IMR-90 (cell line): ENCODE measurements around the gene RXRG. TPM values are rescaled to one million over a fixed set of nuclear protein-coding genes. Genes with fewer than 3 reads are reported as not detected.

Experiments
- ATAC-seq: fragments of 200-7000 bp; cut with Tn5 transposase; 2 replicates; pipeline ENCODE4 v1.9.1; 2020; ENCODE audit warnings: low read depth, mild to moderate bottlenecking, moderate library complexity
- BruUV-seq: library from RNA; stranded (reverse); fragments of 400-500 nt; replicated peaks from 2 replicates; lab custom pipeline; 2021; lab: Mats Ljungman, UMichigan
- CTCF ChIA-PET: fragments of 300-600 bp; formaldehyde crosslinking; extraction: SDS; loops from one replicate; lab custom pipeline; 2021; ENCODE audit warnings: antibody characterized with exemption; lab: Yijun Ruan, JAX
- POLR2A ChIA-PET: fragments of 300-600 bp; sonication (Branson Sonifier 250); formaldehyde crosslinking; loops from one replicate; lab custom pipeline; 2022; ENCODE audit warnings: antibody characterized with exemption; ENCODE audit not compliant: unreplicated experiment; lab: Charles Lee
- DNase-seq: peaks from one replicate; pipeline ENCODE4 v3.0.0; 2013
- H2AFZ ChIP-seq: replicated peaks from 2 replicates; pipeline ENCODE3; 2013; ENCODE audit warnings: low read length, mild to moderate bottlenecking; ENCODE audit not compliant: poor library complexity
- H2AK5ac ChIP-seq: 2 replicates; pipeline ENCODE4 v1.6.1; 2013; ENCODE audit warnings: low read depth, low read length, inconsistent platforms
- H2AK9ac ChIP-seq: replicated peaks from 2 replicates; pipeline ENCODE3; 2013; ENCODE audit warnings: mild to moderate bottlenecking, low read depth, low read length, moderate library complexity; ENCODE audit not compliant: poor library complexity
- H2BK120ac ChIP-seq: 2 replicates; pipeline ENCODE4 v1.6.1; 2013; ENCODE audit warnings: low read depth, low read length, inconsistent platforms
- H2BK15ac ChIP-seq: 3 replicates; pipeline ENCODE4 v1.6.1; 2013; ENCODE audit warnings: low read depth, low read length, inconsistent platforms
- H2BK20ac ChIP-seq: 2 replicates; pipeline ENCODE4 v1.6.1; 2013; ENCODE audit warnings: low read depth, mild to moderate bottlenecking, inconsistent platforms, low read length, moderate library complexity
- H2BK5ac ChIP-seq: 2 replicates; pipeline ENCODE4 v1.6.1; 2013; ENCODE audit warnings: mild to moderate bottlenecking, low read depth, low read length, inconsistent platforms; ENCODE audit not compliant: poor library complexity, severe bottlenecking
- H3K14ac ChIP-seq: replicated peaks from 2 replicates; pipeline ENCODE4 v1.6.1; 2013; ENCODE audit warnings: low read depth, low read length, inconsistent platforms
- H3K18ac ChIP-seq: 2 replicates; pipeline ENCODE4 v1.6.1; 2013; ENCODE audit warnings: low read depth, low read length, control low read depth
- H3K23ac ChIP-seq: 2 replicates; pipeline ENCODE4 v1.6.1; 2013; ENCODE audit warnings: low read depth, low read length, inconsistent platforms
- H3K27ac ChIP-seq: 2 replicates; pipeline ENCODE4 v1.5.1; 2013; ENCODE audit warnings: mild to moderate bottlenecking, control low read depth, low read length; ENCODE audit not compliant: insufficient read depth
- H3K27me3 ChIP-seq: 2 replicates; pipeline ENCODE4 v1.6.1; 2013; ENCODE audit warnings: low read length; ENCODE audit not compliant: control insufficient read depth, insufficient read depth
- H3K36me3 ChIP-seq: 2 replicates; pipeline ENCODE4 v1.6.1; 2013; ENCODE audit warnings: low read length, mixed read lengths; ENCODE audit not compliant: control insufficient read depth, insufficient read depth
- H3K4ac ChIP-seq: 2 replicates; pipeline ENCODE4 v1.6.1; 2013; ENCODE audit warnings: low read depth, low read length, inconsistent platforms
- H3K4me1 ChIP-seq: 2 replicates; pipeline ENCODE4 v1.6.1; 2013; ENCODE audit warnings: low read length, mixed read lengths; ENCODE audit not compliant: control insufficient read depth, insufficient read depth
- H3K4me2 ChIP-seq: 2 replicates; pipeline ENCODE4 v1.6.1; 2013; ENCODE audit warnings: low read depth, mild to moderate bottlenecking, control low read depth, low read length, moderate library complexity
- H3K4me3 ChIP-seq: 2 replicates; pipeline ENCODE4 v1.5.1; 2013; ENCODE audit warnings: low read depth, mild to moderate bottlenecking, control low read depth, low read length, moderate library complexity; ENCODE audit not compliant: insufficient read depth
- H3K56ac ChIP-seq: 2 replicates; pipeline ENCODE4 v1.6.1; 2013; ENCODE audit warnings: low read length, inconsistent platforms; ENCODE audit not compliant: insufficient read depth; ENCODE audit errors: extremely low read depth
- H3K79me1 ChIP-seq, 2 experiments: 2 replicates each; pipeline ENCODE4 v1.6.1; 2013; ENCODE audit warnings: low read length in 2 of 2, inconsistent platforms in 1 of 2, low read depth in 1 of 2
- H3K9ac ChIP-seq: 2 replicates; pipeline ENCODE4 v1.6.1; 2013; ENCODE audit warnings: low read depth, low read length, control low read depth
- H3K9me1 ChIP-seq: 2 replicates; pipeline ENCODE4 v1.6.1; 2013; ENCODE audit warnings: low read length, inconsistent platforms; ENCODE audit not compliant: insufficient read depth
- H3K9me3 ChIP-seq: 2 replicates; pipeline ENCODE4 v1.6.1; 2013; ENCODE audit warnings: low read length; ENCODE audit not compliant: control insufficient read depth, insufficient read depth
- H4K20me1 ChIP-seq: 2 replicates; pipeline ENCODE4 v1.6.1; 2013; ENCODE audit warnings: low read length, inconsistent platforms; ENCODE audit not compliant: insufficient read depth
- H4K5ac ChIP-seq: 2 replicates; pipeline ENCODE4 v1.6.1; 2013; ENCODE audit warnings: mild to moderate bottlenecking, low read depth, low read length, control low read depth
- H4K8ac ChIP-seq, 2 experiments: 2 replicates each; pipeline ENCODE4 v1.6.1; 2013; ENCODE audit warnings: low read depth in 2 of 2, low read length in 2 of 2, control low read depth in 1 of 2, inconsistent platforms in 1 of 2
- H4K91ac ChIP-seq: 2 replicates; pipeline ENCODE4 v1.6.1; 2013; ENCODE audit warnings: low read depth, low read length, inconsistent platforms; ENCODE audit not compliant: insufficient read depth
- BHLHE40 ChIP-seq: fragments of 150-350 bp; IDR thresholded peaks from 2 replicates; pipeline ENCODE4 v1.6.1; 2016; ENCODE audit warnings: mild to moderate bottlenecking, low read depth, low read length
- CEBPB ChIP-seq: IDR thresholded peaks from 2 replicates; pipeline ENCODE4 v1.6.1; 2012; ENCODE audit warnings: low read depth, low read length, improper control_type of control experiment
- CHD1 ChIP-seq: IDR thresholded peaks from 2 replicates; pipeline ENCODE4 v1.6.1; 2012; ENCODE audit warnings: low read depth, low read length, improper control_type of control experiment
- ELK1 ChIP-seq: fragments of 150-350 bp; IDR thresholded peaks from 2 replicates; pipeline ENCODE4 v1.6.1; 2016; ENCODE audit warnings: low read depth, mild to moderate bottlenecking, low read length, moderate library complexity, borderline replicate concordance
- FOS ChIP-seq: fragments of 150-350 bp; IDR thresholded peaks from 2 replicates; pipeline ENCODE4 v1.6.1; 2016; ENCODE audit warnings: low read depth, low read length
- MAFK ChIP-seq: IDR thresholded peaks from 2 replicates; pipeline ENCODE4 v1.6.1; 2012; ENCODE audit warnings: low read depth, low read length, improper control_type of control experiment
- MAZ ChIP-seq: IDR thresholded peaks from 2 replicates; pipeline ENCODE4 v1.6.1; 2012; ENCODE audit warnings: low read depth, mild to moderate bottlenecking, low read length, improper control_type of control experiment, moderate library complexity, borderline replicate concordance
- MXI1 ChIP-seq: IDR thresholded peaks from 2 replicates; pipeline ENCODE4 v1.6.1; 2012; ENCODE audit warnings: low read depth, mild to moderate bottlenecking, low read length, moderate library complexity, borderline replicate concordance
- NFE2L2 ChIP-seq: fragments of 150-350 bp; IDR thresholded peaks from 2 replicates; pipeline ENCODE4 v1.6.1; 2016; ENCODE audit warnings: low read depth, mild to moderate bottlenecking, low read length
- POLR2A ChIP-seq: IDR thresholded peaks from 2 replicates; pipeline ENCODE4 v1.6.1; 2012; ENCODE audit warnings: mild to moderate bottlenecking, low read depth, low read length
- RAD21 ChIP-seq: IDR thresholded peaks from 2 replicates; pipeline ENCODE4 v1.6.1; 2012; ENCODE audit warnings: low read length, improper control_type of control experiment
- RCOR1 ChIP-seq: IDR thresholded peaks from 2 replicates; pipeline ENCODE4 v1.6.1; 2012; ENCODE audit warnings: mild to moderate bottlenecking, low read length, improper control_type of control experiment; ENCODE audit not compliant: insufficient replicate concordance
- RFX5 ChIP-seq: IDR thresholded peaks from 2 replicates; pipeline ENCODE4 v1.8.0; 2012; ENCODE audit warnings: low read depth, mild to moderate bottlenecking, low read length, moderate library complexity
- SMC3 ChIP-seq: fragments of 150-350 bp; IDR thresholded peaks from 2 replicates; pipeline ENCODE4 v1.6.1; 2016; ENCODE audit warnings: low read depth, mild to moderate bottlenecking, antibody characterized with exemption, low read length, moderate library complexity
- USF2 ChIP-seq: fragments of 150-350 bp; IDR thresholded peaks from 2 replicates; pipeline ENCODE4 v1.6.1; 2017; ENCODE audit warnings: mild to moderate bottlenecking, antibody characterized with exemption, low read length, low read depth
- WGBS, 2 experiments: methylation state at CpG; one replicate each; pipeline versions ENCODE4 v1.1.5 to v1.1.7; 2013; ENCODE audit warnings: missing lambda C conversion rate in 2 of 2; ENCODE audit not compliant: insufficient read length in 1 of 2; ENCODE audit errors: extremely low coverage in 2 of 2; 5-methylcytosine and 5-hydroxymethylcytosine counted together
- dilution Hi-C: fragments of 300-500 bp; cut with HindIII; formaldehyde crosslinking; loops from one replicate; pipeline ENCODE4 v1.14.3; 2018; ENCODE audit warnings: low sequenced_read_pairs; ENCODE audit not compliant: unreplicated experiment
- in situ Hi-C: fragments of 300-500 bp; cut with MboI; formaldehyde crosslinking; loops from 3 replicates; pipeline ENCODE4 v1.14.3; 2019; ENCODE audit warnings: low sequenced_read_pairs, inconsistent platforms, mixed read lengths
- intact Hi-C: fragments of 100-400 bp; cut with micrococcal nuclease; formaldehyde crosslinking; loops from 2 replicates; pipeline ENCODE4 v1.10.0; 2022
- polyA plus RNA-seq, 3 experiments: library from polyadenylated mRNA; depleted of rRNA; stranded (reverse); fragments of >200 nt; gene quantifications; 2 replicates each; pipeline ENCODE4 v1.2.3, GENCODE V29; 2012; ENCODE audit warnings: low replicate concordance in 1 of 3
- total RNA-seq: library from RNA; depleted of rRNA; stranded (reverse); fragments of >200 nt; gene quantifications from 2 replicates; pipeline ENCODE4 v1.2.3, GENCODE V29; 2012

The RXRG gene
- total and polyA plus RNA-seq, 2 of the 4 experiments (the other 2 are of a cell fraction) = not detected

GRCh38 chr1:165381745-165382505 lies 63.0 kb downstream of the RXRG start:
- 29% methylated on average over 1 of the region's 6 CpGs; no CpG with 5 or more reads in 1 of the 2 experiments for WGBS, 2 experiments
- Histone ChIP-seq H3K14ac (no peak overlapping the region), H3K36me3 (no peaks in the 10 kb centered on the region), H3K4me1 (no peaks in the 10 kb centered on the region; the same call in 1 of the 2 replicates), H4K91ac (no peak overlapping the region), H3K4ac (no peak overlapping the region), H3K23ac (no peak overlapping the region), H3K4me2 (no peak overlapping the region), H2AK5ac (no peak overlapping the region), H2BK120ac (no peak overlapping the region), H3K9me1 (no peaks in the 10 kb centered on the region), H3K27me3 (no peaks in the 10 kb centered on the region), H2AFZ (no peak overlapping the region), H3K4me3 (no peak overlapping the region), H4K8ac (no peak overlapping the region), H3K18ac (no peak overlapping the region), H2BK20ac (no peak overlapping the region), H3K56ac (no peak overlapping the region), H3K9ac (no peak overlapping the region), H3K27ac (no peak overlapping the region), H3K79me1 (no peaks in the 10 kb centered on the region), H2BK5ac (no peak overlapping the region), H3K9me3 (no peaks in the 10 kb centered on the region), H4K5ac (no peak overlapping the region), H4K20me1 (no peaks in the 10 kb centered on the region), H2AK9ac (no peak overlapping the region), H2BK15ac (no peak overlapping the region)
- ChIA-PET CTCF (no interaction called here), POLR2A (no interaction called here)
- ATAC-seq = no peak
- intact Hi-C loops (no loop called here), in situ Hi-C loops (loop anchor here (25.0 kb wide), 1 partner anchor 555 kb away; no protein-coding TSS in a partner anchor), dilution Hi-C loops (loop anchor here (25.0 kb wide), 1 partner anchor 205 kb away; no protein-coding TSS in a partner anchor)
- DNase-seq = no peak
- BruUV-seq = no TSS peak
- TF ChIP-seq ELK1 (no peak), POLR2A (no peak), FOS (no peak), RAD21 (no peak), BHLHE40 (no peak), RCOR1 (no peak), MXI1 (no peak), USF2 (no peak), RFX5 (no peak), MAZ (no peak), CEBPB (no peak), CHD1 (no peak), MAFK (no peak), SMC3 (no peak), NFE2L2 (no peak)
